ENCODE data around the gene CFAP299.

DNA sequence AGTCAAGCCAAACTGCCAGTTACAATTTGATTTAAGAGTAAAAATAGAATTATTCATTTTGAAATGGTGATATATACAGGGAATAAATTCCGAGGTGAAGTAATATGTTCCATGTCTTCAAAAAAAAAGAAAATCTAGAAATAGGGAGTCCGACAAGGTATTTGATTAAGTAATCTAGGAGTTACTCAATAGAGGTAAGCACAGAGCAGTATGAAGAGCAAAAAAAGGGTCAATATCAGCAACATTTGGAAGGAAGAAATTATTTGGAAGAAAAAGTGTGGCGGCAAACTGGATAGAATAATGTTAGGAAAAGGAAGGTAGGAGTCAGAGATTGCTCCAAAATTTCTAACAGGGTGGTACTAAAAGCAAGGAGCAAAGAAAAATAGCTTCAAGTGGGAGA lies 581.2 kb downstream of the CFAP299 start:
- TF ChIP-seq, protein P1, sequence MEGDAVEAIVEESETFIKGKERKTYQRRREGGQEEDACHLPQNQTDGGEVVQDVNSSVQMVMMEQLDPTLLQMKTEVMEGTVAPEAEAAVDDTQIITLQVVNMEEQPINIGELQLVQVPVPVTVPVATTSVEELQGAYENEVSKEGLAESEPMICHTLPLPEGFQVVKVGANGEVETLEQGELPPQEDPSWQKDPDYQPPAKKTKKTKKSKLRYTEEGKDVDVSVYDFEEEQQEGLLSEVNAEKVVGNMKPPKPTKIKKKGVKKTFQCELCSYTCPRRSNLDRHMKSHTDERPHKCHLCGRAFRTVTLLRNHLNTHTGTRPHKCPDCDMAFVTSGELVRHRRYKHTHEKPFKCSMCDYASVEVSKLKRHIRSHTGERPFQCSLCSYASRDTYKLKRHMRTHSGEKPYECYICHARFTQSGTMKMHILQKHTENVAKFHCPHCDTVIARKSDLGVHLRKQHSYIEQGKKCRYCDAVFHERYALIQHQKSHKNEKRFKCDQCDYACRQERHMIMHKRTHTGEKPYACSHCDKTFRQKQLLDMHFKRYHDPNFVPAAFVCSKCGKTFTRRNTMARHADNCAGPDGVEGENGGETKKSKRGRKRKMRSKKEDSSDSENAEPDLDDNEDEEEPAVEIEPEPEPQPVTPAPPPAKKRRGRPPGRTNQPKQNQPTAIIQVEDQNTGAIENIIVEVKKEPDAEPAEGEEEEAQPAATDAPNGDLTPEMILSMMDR (IDR thresholded peaks at IDR 0.05; ENCODE audit: low read depth, low read length): no peak
- no peak for TF ChIP-seq EZH2phosphoT487 (IDR thresholded peaks at IDR 0.05; ENCODE audit: low read depth)

Data from OCI-LY3 (cell line).